ENCODE measurements around the gene ARHGAP6.

ARHGAP6 gene

DNA sequence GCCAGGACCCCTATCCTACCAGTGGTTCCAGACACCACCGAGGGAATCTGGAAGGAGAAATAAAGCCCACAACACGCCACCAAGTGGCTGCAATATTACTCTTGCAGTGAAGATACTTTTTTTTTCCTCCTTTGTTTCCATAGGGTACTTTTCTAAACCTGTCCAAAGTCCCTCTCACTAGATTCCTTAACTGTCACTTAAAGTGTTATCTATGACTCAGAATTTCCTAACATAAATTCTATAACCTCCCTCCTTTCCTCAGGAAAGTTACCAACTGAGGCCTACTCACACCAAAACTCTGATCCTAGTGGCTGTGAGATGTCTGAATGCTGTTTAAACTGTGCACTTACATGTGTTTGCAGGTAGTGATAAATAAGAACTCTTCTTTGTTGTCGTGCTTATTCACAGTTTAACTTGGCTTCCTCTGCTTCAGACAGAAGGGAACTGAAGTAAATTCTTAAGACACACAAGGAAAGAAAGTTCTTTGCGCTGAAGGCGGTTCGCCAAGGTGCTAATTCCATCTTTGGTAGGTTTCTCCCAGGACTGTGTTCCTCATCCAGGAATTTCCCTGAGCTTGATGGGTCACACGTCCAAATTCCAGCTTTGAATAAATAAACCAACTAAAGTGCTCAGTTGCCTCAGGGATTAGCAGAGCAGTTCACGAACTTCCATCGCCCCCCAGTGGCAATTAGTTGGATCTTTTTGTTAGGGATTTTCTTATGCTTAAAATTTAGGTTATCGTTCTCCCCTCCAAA is 565.3 kb downstream of the ARHGAP6 start:
- no peak overlapping the region for H3K27ac ChIP-seq
- DNase-seq (ENCODE audit: low read depth, low spot score): no peak

GRCh38 chrX:11099465-11099864 is 566.3 kb downstream of the ARHGAP6 start:
- H3K27ac ChIP-seq: no peak overlapping the region
- no peak for DNase-seq (ENCODE audit: low read depth, low spot score)

DNA sequence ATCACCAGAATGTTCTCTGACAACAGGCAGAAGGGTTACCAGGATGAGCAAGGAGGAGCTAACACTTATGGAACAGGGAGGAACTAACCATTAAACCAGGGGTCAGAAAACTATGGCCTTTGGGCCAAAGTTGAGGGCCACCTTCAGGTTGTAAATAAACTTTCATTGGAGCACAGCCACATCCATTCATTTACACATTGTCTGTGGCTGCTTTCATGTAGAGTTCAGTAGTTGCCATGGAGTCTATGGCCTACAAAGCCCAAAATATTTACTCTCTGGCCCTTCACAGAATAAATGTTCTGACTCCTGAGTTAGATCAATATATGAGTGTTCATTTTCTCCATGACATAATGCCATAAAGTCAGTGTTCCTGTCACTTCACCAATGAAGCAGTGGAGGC is 567.8 kb downstream of the ARHGAP6 start:
- no peak overlapping the region for H3K27ac ChIP-seq
- DNase-seq (ENCODE audit: low read depth, low spot score): no peak

DNA sequence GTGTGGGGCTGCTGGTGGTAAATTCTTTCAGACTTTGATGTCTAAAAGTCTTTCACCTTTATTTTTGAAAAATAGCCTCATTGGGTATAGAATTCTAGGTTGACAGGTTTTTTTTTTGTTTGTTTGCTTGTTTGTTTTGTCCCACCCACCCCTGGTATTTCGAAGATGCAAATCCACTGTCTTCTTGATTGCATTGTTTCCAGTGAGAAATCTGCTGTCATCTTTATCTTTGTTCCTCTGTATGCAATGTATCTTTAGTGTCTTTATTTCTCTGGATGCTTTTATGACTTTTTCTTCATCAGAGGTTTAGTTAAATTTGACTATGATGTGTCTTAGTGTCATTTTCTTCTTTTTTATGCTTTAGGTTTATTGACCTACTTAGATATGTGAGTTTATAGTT is 575.9 kb downstream of the ARHGAP6 start:
- no peak overlapping the region for H3K27ac ChIP-seq
- no peak for DNase-seq (ENCODE audit: low read depth, low spot score)
